Dedifferentiated amniotic fluid mesenchymal stem cell (primary cell): Measurements from ENCODE around the gene VAMP4.
"Not testable (repeated sequence)": the region's sequence is repeated elsewhere in the genome, so short reads cannot be mapped to it uniquely, and the experiment has no call there.

ENCODE experiments used
- DNase-seq: peaks from one replicate; pipeline ENCODE4 v3.0.0-alpha.2; 2016; ENCODE audit errors: extremely low spot score

Gene VAMP4

DNA sequence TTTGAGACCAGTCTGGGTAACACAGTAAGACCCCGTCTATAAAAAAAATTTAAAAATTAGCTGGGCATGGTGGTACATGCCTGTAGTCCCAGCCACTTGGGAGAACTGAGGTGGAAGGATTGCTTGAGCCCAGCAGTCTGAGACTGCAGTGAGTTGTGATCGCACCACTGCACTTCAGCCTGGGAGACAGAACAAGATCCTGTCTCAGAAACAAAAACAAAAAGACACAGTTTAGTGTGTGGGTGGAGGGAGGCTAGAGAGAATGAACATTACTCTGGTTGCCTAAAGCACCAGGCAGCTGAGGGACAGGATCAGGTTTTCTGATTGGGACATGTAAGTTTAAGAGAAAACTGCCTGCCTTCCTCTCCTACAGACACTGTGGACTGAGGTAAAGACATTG lies 42.3 kb downstream of the VAMP4 start:
- DNase-seq: no peak

- DNase-seq: not testable (repeated sequence)
Observed at GRCh38 chr1:171695772-171696171, 46.1 kb downstream of the VAMP4 start.

- not testable (repeated sequence) for DNase-seq
Observed at GRCh38 chr1:171693541-171693940, 48.3 kb downstream of the VAMP4 start.

DNA sequence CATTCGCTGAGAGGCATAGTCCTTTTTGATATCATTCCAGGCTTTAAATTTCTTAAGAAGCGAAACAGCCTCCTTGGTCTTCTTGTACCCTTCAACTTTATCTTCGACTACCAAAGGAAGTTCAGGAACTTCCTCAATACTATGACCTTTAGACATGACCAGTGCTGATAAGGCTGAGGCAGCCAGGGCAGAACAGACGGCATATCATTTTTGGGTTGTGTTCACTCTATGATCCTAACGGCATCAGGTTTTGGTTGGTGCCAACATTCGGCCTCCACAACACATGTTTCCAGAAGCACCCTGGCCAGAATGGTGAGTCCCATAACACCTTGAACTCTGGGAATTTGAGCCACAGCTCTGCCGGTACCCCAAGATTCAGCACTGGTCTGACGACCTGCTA lies 58.0 kb downstream of the VAMP4 start:
- no peak for DNase-seq

- DNase-seq: no peak
Observed at GRCh38 chr1:171680339-171680738, 61.5 kb downstream of the VAMP4 start.

DNA sequence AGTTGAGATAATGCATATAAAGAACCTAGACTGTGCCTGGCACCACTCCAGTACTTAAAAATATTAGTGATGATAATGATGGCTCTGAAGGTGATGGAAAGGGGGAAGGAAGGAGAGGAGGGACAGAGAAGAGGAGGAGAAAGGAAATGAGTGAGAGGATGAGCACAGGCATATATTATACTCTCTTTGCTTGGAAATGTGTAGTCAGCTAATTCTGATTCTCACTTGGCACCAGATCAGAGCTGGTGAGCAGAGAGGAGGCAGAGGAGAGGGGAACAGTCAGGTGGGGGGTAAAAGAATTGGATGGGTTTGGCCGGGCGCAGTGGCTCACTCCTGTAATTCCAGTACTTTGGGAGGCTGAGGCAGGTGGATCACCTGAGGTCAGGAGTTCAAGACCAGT lies 65.0 kb downstream of the VAMP4 start:
- no peak for DNase-seq

DNA sequence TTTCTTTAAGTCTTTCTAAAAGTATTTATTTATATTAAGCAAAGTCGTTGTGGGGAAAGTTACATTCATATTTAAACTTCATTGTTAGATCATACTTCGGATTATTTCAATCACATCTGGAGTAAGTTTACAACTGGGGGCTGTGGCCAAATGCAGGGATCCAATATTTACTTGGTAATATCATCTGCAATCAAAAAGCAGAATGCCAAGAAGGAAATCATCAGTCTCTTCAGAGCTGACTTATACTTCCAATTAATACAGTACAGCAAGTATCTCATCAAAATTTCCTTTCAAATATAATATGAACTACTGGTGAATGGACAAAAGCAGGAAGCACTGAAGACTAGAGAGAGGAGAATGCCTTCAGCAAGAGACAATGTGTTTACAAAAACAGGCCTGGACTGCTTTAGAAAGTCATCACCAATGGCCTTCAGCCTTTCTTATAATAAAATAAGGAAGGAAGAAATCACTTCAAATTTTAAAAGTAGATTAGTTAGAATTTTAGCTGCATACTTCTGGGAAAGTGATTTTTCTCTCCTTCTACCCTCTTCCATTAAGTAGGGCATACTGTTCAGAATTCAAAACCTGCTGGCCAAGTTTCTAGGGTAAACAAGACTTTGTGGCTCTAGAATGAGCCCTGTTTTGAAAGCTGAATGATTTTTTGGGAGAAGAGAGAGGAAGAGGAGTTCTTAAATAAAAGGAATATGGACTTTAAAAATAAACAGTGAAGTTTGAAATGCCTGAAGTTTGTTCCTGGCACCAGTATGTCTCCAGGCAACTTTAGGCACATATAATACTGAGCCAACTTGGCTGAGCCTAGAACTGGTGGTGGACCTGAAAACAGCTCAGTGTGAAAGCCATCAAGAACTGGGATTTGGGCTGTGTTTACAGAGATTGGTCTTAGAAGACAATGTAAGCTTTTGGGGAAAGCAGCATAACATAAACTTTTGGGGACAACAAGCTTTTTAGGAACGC lies 67.1 kb downstream of the VAMP4 start:
- DNase-seq: no peak

DNA sequence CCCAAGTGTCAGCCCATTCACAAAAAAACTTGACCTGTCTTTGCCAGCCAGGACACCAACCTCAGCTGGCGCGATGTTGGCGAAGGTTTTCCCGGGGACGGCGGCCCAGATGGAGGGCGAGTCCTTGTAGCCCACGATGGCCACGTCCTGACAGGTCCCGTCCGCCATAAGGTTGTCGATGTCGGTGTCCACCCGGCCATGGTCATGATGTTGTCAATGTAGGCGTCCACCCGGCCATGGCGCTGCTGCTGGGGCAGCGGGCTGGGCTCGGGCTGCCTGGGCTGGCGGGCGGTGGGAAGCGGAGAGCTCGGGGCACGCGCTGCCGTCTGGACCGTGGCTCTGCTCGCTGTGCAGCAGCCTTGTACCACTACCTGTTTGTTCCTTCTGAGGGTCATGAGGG lies 71.1 kb downstream of the VAMP4 start:
- DNase-seq: no peak

- DNase-seq: no peak
Observed at GRCh38 chr1:171668372-171668771, 73.5 kb downstream of the VAMP4 start.

- DNase-seq: no peak
Observed at GRCh38 chr1:171666114-171666769, 75.6 kb downstream of the VAMP4 start.

- no peak for DNase-seq
Observed at GRCh38 chr1:171664976-171665375, 76.9 kb downstream of the VAMP4 start.

DNA sequence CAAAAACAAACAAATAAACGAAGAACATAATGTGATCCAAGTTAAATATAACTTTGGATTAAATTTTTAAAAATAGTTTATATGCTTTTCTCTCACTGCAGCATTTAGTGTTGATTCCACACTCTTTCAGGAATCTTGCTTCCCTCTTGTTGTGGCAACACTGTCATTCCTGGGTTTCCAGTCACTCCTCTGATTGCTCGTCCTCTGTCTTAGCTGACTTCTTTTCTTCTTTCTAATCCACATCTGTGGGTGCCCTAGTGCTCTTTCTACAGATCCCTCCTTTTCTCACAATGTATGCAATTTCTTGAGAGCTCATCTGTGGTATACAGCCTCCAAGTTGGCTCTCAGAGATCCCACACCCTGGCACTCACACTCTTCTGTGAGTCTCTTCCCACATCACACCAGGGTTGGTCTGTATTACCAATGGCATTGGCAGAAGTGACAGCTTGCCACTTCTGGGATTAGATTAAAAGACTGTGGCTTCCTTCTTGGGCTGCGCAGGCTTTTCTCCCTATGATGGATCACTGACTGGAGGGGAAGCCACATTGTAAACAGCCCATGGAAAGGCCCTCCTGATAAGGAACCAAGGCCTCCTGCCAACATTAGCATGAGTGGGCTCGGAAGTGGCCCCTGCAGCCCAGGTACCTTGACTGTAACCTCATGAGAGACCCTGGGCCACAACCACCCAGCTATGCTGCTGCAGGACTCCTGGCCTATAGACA lies 77.8 kb downstream of the VAMP4 start:
- no peak for DNase-seq

- DNase-seq: no peak
Observed at GRCh38 chr1:171663036-171663853, 78.6 kb downstream of the VAMP4 start.

GRCh38 chr1:171661076-171661650 lies 80.7 kb downstream of the VAMP4 start:
- no peak for DNase-seq

- not testable (repeated sequence) for DNase-seq
Observed at GRCh38 chr1:171656206-171656605, 85.7 kb downstream of the VAMP4 start.

- DNase-seq: no peak
Observed at GRCh38 chr1:171655746-171656116, 86.1 kb downstream of the VAMP4 start.

GRCh38 chr1:171654942-171655745 lies 86.7 kb downstream of the VAMP4 start:
- DNase-seq: no peak

- peak; percentile 46 for DNase-seq
Observed at GRCh38 chr1:171654201-171654941, 87.5 kb downstream of the VAMP4 start.

- no peak for DNase-seq
Observed at GRCh38 chr1:171653796-171654195, 88.1 kb downstream of the VAMP4 start.
